ENCODE results near the gene TNFAIP8L1.
"Not testable (repeated sequence)": the region's sequence is repeated elsewhere in the genome, so short reads cannot be mapped to it uniquely, and the experiment has no call there.

TNFAIP8L1 gene

GRCh38 chr19:4652075-4652474 lies 12.8 kb downstream of the TNFAIP8L1 start:
- no peak for DNase-seq

DNA sequence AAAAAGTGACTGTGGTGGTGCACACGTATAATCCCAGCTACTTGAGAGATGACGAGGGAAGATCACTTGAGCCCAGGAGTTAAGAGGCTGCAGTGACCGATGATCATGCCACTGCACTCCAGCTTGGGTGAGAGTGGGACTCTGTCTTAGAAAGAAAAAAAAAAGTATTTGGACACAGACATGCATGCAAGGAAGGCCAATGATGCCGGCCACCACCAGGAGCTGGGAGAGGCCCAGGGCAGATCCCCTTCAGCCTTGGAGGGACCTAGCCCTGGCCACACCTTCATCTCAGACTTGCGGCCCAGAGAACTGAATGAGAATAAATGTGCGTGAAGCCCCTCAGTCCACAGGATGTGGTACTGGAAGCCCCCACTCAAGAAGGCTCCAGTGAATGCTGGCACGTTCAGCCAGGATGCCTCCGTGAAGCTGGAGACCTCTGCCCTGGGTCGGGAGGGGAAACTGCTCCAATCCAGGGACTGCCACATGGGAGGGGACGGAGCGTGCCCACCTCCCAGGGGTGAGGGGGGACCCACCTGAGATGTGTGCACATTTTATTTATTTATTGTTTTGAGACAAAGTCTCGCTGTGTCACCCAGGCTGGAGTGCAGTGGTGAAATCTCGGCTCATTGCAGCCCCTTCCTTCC lies 14.6 kb downstream of the TNFAIP8L1 start:
- no peak for DNase-seq

- no peak for DNase-seq
These were observed 15.4 kb downstream of the TNFAIP8L1 start for GRCh38 chr19:4654437-4655361.

- DNase-seq, result no peak
These were observed 16.8 kb downstream of the TNFAIP8L1 start for GRCh38 chr19:4656102-4656501.

DNA sequence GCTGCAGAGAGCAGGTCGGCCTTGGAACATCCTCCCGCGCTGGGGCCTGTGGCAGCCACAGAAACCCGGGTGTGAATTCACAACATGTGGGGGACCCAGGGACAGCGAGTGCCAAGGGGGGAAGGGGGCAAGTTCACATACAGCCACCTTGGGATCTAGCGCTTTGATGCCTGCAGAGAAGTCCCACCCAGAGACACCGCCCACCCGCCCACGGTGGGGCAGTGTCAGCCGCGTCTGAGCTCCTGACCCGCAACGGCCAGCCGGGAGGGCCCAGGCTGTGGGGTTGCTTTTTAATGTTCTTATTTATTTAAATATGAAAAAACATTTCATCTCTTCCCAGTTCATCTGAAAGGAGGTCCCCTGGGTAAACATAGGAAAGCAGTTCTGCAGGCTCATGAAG lies 17.9 kb downstream of the TNFAIP8L1 start:
- no peak for DNase-seq

DNA sequence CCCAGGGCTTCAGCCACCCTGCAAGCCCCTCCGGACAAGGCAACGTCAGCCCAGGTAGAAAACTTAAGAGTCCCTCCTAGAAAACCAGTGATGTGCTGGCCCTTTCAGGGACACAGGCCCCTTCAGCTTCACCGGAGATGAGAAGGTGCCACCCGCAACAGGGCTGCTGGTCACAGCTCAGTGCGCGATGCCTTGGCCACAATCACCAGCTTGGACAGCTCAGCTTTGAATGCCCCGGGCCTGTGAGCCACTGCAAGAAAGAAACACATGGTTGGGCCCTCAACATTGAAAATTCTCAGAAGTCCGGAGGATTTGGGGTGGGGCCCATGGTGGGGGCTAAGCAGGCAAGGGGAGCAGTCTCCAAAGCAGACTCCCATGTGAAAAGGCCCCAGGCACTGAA lies 18.5 kb downstream of the TNFAIP8L1 start:
- no peak for DNase-seq

- peak; percentile 56 to 59 for DNase-seq
These were observed 21.0 kb downstream of the TNFAIP8L1 start for GRCh38 chr19:4660181-4660791.

DNA sequence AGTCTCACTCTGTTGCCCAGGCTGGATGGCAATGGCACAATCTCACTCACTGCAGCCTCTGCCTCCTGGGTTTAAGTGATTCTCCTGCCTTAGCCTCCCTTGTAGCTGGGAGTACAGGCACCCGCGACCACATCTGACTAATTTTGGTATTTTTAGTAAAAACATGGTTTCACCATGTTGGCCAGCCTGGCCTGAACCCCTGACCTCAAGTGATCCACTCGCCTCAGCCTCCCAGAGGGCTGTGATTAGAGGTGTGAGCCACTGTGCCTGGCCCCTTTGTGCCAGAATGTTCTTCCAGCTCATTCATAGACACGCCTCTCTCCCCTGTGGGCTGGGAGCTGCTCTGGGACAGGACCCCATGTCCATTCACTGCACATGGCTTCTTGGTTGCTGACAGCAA lies 21.7 kb downstream of the TNFAIP8L1 start:
- no peak for DNase-seq

- DNase-seq, result no peak
These were observed 22.8 kb downstream of the TNFAIP8L1 start for GRCh38 chr19:4662020-4662695.

DNA sequence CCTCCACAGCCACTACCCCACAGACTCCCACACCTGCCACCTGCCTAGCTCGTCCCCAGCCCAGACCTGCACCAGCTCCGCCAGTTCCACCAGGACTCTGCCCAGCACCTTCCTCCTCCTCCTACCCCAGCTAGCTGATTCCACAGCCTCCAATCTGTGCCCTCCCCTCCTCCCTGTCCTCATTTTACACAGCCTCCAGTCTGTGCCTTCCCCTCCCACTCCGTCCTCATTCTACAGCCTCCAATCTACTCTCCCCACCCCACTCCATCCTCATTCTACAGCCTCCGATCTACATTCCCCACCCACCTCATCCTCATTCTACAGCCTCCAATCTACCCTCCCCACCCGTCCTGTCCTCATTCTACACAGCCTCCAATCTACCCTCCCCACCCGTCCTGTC lies 23.5 kb downstream of the TNFAIP8L1 start:
- no peak for DNase-seq

GRCh38 chr19:4664642-4665041 lies 25.3 kb downstream of the TNFAIP8L1 start:
- no peak for DNase-seq

GRCh38 chr19:4669723-4670480 lies 30.6 kb downstream of the TNFAIP8L1 start, which contains the start of gene MYDGF:
MYDGF (minus strand) TSS chr19:4670342; CDS start chr19:4670334, 8 bp downstream.
- peak; percentile 81 to 84 for DNase-seq

DNA sequence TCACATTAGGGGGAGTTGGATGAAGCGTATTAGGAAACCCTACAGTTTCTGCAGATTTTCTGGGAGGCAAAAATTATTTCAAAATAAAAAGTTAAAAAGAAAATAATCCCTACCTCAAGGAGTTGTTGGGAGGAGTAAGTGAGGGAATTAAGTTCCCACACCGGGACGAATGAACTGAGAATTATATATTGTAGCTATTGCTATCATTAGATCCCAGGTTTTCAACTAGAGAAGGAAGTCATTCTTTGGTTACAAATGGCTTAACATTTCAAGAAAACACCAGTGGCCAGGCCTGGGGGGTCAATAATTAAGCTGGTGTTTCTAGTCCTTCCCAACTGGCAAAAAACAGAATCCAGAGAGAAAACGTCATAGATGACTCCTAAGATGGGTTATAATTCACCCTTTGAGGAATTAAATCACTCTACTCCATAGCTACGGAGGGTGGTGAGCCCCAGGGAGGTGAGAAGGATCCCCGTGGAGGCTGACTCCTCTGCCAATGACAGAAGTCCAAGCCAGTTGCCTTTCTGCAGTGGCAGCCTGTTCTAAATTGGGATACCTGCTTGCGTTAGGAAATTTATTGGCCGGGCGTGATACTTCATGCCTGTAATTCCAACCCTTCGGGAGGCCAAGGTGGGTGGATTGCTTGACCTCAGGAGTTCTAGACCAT lies 32.0 kb downstream of the TNFAIP8L1 start:
- DNase-seq, result no peak

- no peak for DNase-seq
These were observed 33.9 kb downstream of the TNFAIP8L1 start for GRCh38 chr19:4673216-4673615.

GRCh38 chr19:4673726-4674125 lies 34.4 kb downstream of the TNFAIP8L1 start:
- no peak for DNase-seq

DNA sequence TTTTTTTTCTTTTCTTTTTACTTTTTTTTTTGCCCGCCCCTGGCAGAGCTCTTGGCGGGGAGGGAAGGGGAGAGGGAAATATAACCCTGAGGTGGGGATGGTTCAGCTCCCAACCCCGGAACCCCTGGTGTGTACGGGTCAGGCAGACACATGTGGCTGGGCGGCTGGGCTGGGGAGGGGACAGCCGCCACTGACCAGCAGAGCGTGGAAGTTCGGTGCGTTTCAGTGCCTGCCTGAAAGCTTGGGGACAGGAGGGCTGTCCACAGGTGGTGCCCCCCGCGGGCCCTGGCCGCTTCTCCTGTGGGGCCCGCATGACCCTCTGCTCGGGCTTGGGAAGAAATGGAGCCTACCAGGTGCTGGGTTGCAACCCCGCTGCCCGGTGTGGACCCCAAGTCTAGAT lies 36.0 kb downstream of the TNFAIP8L1 start:
- no peak for DNase-seq

DNA sequence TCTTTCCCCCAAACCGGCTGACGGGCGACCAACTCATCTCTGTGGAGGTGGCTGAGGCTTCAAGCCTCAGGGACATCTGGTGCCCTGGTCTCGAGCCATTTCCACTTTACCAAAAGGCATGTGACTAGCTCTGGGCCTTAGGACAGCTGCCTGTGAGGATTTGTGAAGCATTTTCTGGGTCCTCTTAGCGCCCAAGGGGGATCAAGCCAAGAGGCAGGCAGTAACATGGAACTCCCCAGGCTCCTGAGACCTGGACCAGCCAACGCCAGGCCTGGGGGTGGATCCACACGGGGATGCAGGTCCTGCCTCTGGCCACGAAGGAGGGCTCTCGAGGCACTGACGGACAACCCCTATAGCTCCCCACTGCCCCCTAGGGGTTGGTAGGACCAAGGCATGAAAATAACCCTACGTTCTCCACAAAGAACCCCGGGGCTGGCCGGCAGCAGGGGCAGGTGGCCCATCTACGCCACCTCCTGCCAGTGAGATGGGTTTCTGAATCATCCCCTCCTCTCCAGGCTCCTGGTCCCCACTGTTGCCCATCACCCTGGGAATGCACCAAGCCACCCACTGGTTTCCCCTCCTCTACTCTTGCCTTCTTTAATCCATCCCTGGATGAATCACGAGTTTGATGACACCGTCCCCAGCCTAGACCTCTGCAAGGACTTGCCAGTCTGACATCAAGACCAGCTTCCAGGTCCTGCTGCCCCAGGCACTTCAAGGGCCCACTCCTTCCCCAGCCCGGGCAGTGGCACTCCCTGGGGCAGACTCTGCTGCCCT lies 37.8 kb downstream of the TNFAIP8L1 start:
- peak; percentile 18 to 23 for DNase-seq

- DNase-seq, result no peak
These were observed 39.8 kb downstream of the TNFAIP8L1 start for GRCh38 chr19:4678881-4679790.

DNA sequence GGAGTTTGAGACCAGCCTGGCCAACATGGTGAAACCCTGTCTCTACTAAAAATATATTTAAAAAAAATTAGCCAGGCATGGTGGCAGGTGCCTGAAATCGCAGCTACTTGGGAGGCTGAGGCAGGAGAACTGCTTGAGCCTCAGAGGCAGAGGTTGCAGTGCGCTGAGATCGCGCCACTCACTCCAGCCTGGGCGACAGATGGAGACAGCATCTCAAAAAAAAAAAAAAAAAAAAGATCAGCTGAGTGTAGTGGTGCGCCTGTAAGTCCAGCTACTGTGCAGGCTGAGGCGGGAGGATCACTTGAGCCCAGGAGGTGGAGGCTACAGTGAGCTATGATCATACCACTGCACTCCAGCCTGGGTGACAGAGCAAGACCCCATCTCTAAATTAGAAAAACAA lies 40.7 kb downstream of the TNFAIP8L1 start:
- DNase-seq, result not testable (repeated sequence)

Measured in Kasumi-1 (cell line).